ENCODE data around the gene LINGO3.
A peak's percentile ranks its signal among the peaks of the same experiment; 100 is the strongest.
"Not testable (repeated sequence)": the region's sequence is repeated elsewhere in the genome, so short reads cannot be mapped to it uniquely, and the experiment has no call there.

The LINGO3 gene

GRCh38 chr19:2286402-2287140, 21.4 kb downstream of the LINGO3 start:
- Mint-ChIP-seq H3K27ac (no peak overlapping the region), H3K4me3 (no peak overlapping the region), H3K36me3 (ENCODE audit: low read depth) (peaks cover 4% of the 10 kb centered on the region), H3K4me1 (peaks cover 20% of the 10 kb centered on the region), H3K9me3 (no peaks in the 10 kb centered on the region), H3K27me3 (ENCODE audit: low read depth, poor library complexity) (peaks cover 99% of the 10 kb centered on the region)
- no peak for TF ChIP-seq CTCF (IDR thresholded peaks at IDR 0.05)
- DNase-seq: no peak

- no peak for TF ChIP-seq CTCF (IDR thresholded peaks at IDR 0.05)
- Mint-ChIP-seq H3K27me3 (ENCODE audit: low read depth, poor library complexity) (peaks cover 90% of the 10 kb centered on the region), H3K36me3 (ENCODE audit: low read depth) (peaks cover 3% of the 10 kb centered on the region), H3K27ac (no peak overlapping the region), H3K4me1 (peaks cover 9% of the 10 kb centered on the region), H3K9me3 (no peaks in the 10 kb centered on the region), H3K4me3 (no peak overlapping the region)
- no peak for DNase-seq
These were observed 24.0 kb downstream of the LINGO3 start for GRCh38 chr19:2283835-2284507.

GRCh38 chr19:2282862-2283237, 25.1 kb downstream of the LINGO3 start:
- Mint-ChIP-seq H3K27me3 (ENCODE audit: low read depth, poor library complexity) (peaks cover 79% of the 10 kb centered on the region), H3K36me3 (ENCODE audit: low read depth) (no peaks in the 10 kb centered on the region), H3K27ac (no peak overlapping the region), H3K4me1 (peaks cover 4% of the 10 kb centered on the region), H3K9me3 (no peaks in the 10 kb centered on the region), H3K4me3 (peak overlapping the region; percentile 55)
- no peak for DNase-seq
- no peak for TF ChIP-seq CTCF (IDR thresholded peaks at IDR 0.05)

GRCh38 chr19:2282062-2282861, 25.7 kb downstream of the LINGO3 start, which contains the start of gene PEAK3:
PEAK3 (minus strand) TSS chr19:2282175; CDS start chr19:2280931, 1,244 bp downstream.
- peak within 1 kb of the TSS; percentile 55 for H3K4me3 Mint-ChIP-seq

GRCh38 chr19:2281265-2282061, 26.5 kb downstream of the LINGO3 start:
- not testable (repeated sequence) for DNase-seq, H3K4me1 Mint-ChIP-seq, H3K27ac Mint-ChIP-seq, H3K9me3 Mint-ChIP-seq
- Mint-ChIP-seq H3K27me3 (ENCODE audit: low read depth, poor library complexity) (peaks cover 65% of the 10 kb centered on the region), H3K36me3 (ENCODE audit: low read depth) (peaks cover 10% of the 10 kb centered on the region), H3K4me3 (peak overlapping the region; percentile 52)

More at GRCh38 chr19:2282062-2282861, 25.7 kb downstream of the LINGO3 start, which contains the start of gene PEAK3:
- H3K27ac Mint-ChIP-seq: no peak within 1 kb of the TSS
- DNase-seq: peak; percentile 75
- peaks cover 73% of the 10 kb centered on the region for H3K27me3 Mint-ChIP-seq (ENCODE audit: low read depth, poor library complexity)
- H3K36me3 Mint-ChIP-seq (ENCODE audit: low read depth): peaks cover 2% of the 10 kb centered on the region
- H3K4me1 Mint-ChIP-seq: peaks cover 7% of the 10 kb centered on the region
- TF ChIP-seq CTCF (IDR thresholded peaks at IDR 0.05): no peak
- H3K9me3 Mint-ChIP-seq: no peaks in the 10 kb centered on the region

All from nephron progenitor cell (in vitro differentiated cells).